ENCODE measurements around the gene PLXDC2. TPM values are rescaled to one million over a fixed set of nuclear protein-coding genes. Genes with fewer than 3 reads are reported as not detected.

The PLXDC2 gene
- total RNA-seq, 1 experiment from 2014 or later, result not detected

- Histone ChIP-seq H3K9ac (ENCODE audit: low read length) (no peak overlapping the region), H3K4me1 (ENCODE audit: insufficient read depth, low read length) (no peaks in the 10 kb centered on the region), H3K27me3 (ENCODE audit: low read length) (no peaks in the 10 kb centered on the region), H3K9me2 (replicated peaks; ENCODE audit: low read length) (no peaks in the 10 kb centered on the region), H3K4me3 (ENCODE audit: low read length) (no peak overlapping the region), H3F3A (ENCODE audit: low read length, unreplicated experiment) (no peaks in the 10 kb centered on the region), H3K79me2 (ENCODE audit: low read length) (no peaks in the 10 kb centered on the region), H3K9me3 (ENCODE audit: low read length) (no peaks in the 10 kb centered on the region), H3K4me2 (ENCODE audit: low read length) (no peak overlapping the region), H4K20me1 (ENCODE audit: low read length) (no peaks in the 10 kb centered on the region), H2AFZ (ENCODE audit: low read length) (no peak overlapping the region), H3K36me3 (ENCODE audit: low read depth, low read length) (no peaks in the 10 kb centered on the region), H3K27ac (ENCODE audit: low read length) (no peak overlapping the region)
- DNase-seq (no peak), ATAC-seq (no peak)
- intact Hi-C loops (cut with micrococcal nuclease), result no loop called here
- no TSS peak for BruUV-seq (replicated peaks)
- TF ChIP-seq EZH2 (IDR thresholded peaks at IDR 0.05; ENCODE audit: low read length, unreplicated experiment) (no peak), CTCF (conservative IDR thresholded peaks at IDR 0.05; ENCODE audit: low read depth, low read length) (no peak), EZH2phosphoT487 (IDR thresholded peaks at IDR 0.05; ENCODE audit: borderline replicate concordance, low read length) (no peak)
- ChIA-PET CTCF (no interaction called here), POLR2A (ENCODE audit: unreplicated experiment) (no interaction called here)
Measured at GRCh38 chr10:20033476-20033875, 217.2 kb downstream of the PLXDC2 start.

GRCh38 chr10:20034732-20035131 lies 218.5 kb downstream of the PLXDC2 start:
- Histone ChIP-seq H4K20me1 (ENCODE audit: low read length) (no peaks in the 10 kb centered on the region), H3F3A (ENCODE audit: low read length, unreplicated experiment) (no peaks in the 10 kb centered on the region), H2AFZ (ENCODE audit: low read length) (no peak overlapping the region), H3K4me2 (ENCODE audit: low read length) (no peak overlapping the region), H3K9ac (ENCODE audit: low read length) (no peak overlapping the region), H3K27ac (ENCODE audit: low read length) (no peak overlapping the region), H3K9me3 (ENCODE audit: low read length) (no peaks in the 10 kb centered on the region), H3K36me3 (ENCODE audit: low read depth, low read length) (no peaks in the 10 kb centered on the region), H3K4me3 (ENCODE audit: low read length) (no peak overlapping the region), H3K79me2 (ENCODE audit: low read length) (no peaks in the 10 kb centered on the region), H3K4me1 (ENCODE audit: insufficient read depth, low read length) (no peaks in the 10 kb centered on the region), H3K27me3 (ENCODE audit: low read length) (no peaks in the 10 kb centered on the region), H3K9me2 (replicated peaks; ENCODE audit: low read length) (no peaks in the 10 kb centered on the region)
- TF ChIP-seq EZH2 (IDR thresholded peaks at IDR 0.05; ENCODE audit: low read length, unreplicated experiment) (no peak), CTCF (conservative IDR thresholded peaks at IDR 0.05; ENCODE audit: low read depth, low read length) (no peak), EZH2phosphoT487 (IDR thresholded peaks at IDR 0.05; ENCODE audit: borderline replicate concordance, low read length) (no peak)
- ATAC-seq (no peak), DNase-seq (no peak)
- CTCF ChIA-PET, result no interaction called here
- POLR2A ChIA-PET (ENCODE audit: unreplicated experiment), result no interaction called here
- no TSS peak for BruUV-seq (replicated peaks)
- intact Hi-C loops (cut with micrococcal nuclease), result no loop called here

- no peak for TF ChIP-seq EZH2 (IDR thresholded peaks at IDR 0.05; ENCODE audit: low read length, unreplicated experiment)
- TF ChIP-seq CTCF (conservative IDR thresholded peaks at IDR 0.05; ENCODE audit: low read depth, low read length), result no peak
- TF ChIP-seq EZH2phosphoT487 (IDR thresholded peaks at IDR 0.05; ENCODE audit: borderline replicate concordance, low read length), result no peak
- CTCF ChIA-PET, result no interaction called here
Measured at GRCh38 chr10:20040012-20040411, 223.8 kb downstream of the PLXDC2 start.

More at GRCh38 chr10:20040012-20040411, 223.8 kb downstream of the PLXDC2 start:
- Histone ChIP-seq H4K20me1 (ENCODE audit: low read length) (no peaks in the 10 kb centered on the region), H3K27me3 (ENCODE audit: low read length) (no peaks in the 10 kb centered on the region), H3F3A (ENCODE audit: low read length, unreplicated experiment) (no peaks in the 10 kb centered on the region), H3K4me3 (ENCODE audit: low read length) (no peak overlapping the region), H3K9me3 (ENCODE audit: low read length) (no peaks in the 10 kb centered on the region), H3K4me2 (ENCODE audit: low read length) (no peak overlapping the region), H2AFZ (ENCODE audit: low read length) (no peak overlapping the region), H3K36me3 (ENCODE audit: low read depth, low read length) (no peaks in the 10 kb centered on the region), H3K9ac (ENCODE audit: low read length) (no peak overlapping the region), H3K79me2 (ENCODE audit: low read length) (no peaks in the 10 kb centered on the region), H3K27ac (ENCODE audit: low read length) (no peak overlapping the region), H3K4me1 (ENCODE audit: insufficient read depth, low read length) (no peaks in the 10 kb centered on the region), H3K9me2 (replicated peaks; ENCODE audit: low read length) (no peaks in the 10 kb centered on the region)
- intact Hi-C loops (cut with micrococcal nuclease), result no loop called here
- DNase-seq (no peak), ATAC-seq (no peak)
- POLR2A ChIA-PET (ENCODE audit: unreplicated experiment), result no interaction called here
- no TSS peak for BruUV-seq (replicated peaks)
